Psoas muscle (tissue), 8 donors: ENCODE data around the gene ZFP28. TPM values are rescaled to one million over a fixed set of nuclear protein-coding genes. Genes with fewer than 3 reads are reported as not detected.

Source experiments
- ATAC-seq, 4 donors: fragments of 200-7000 bp; cut with Tn5 transposase; one replicate each; pipeline ENCODE4 v1.9.1; 2020; ENCODE audit warnings: moderate library complexity in 3 of 4, mild to moderate bottlenecking in 2 of 4
- DNase-seq, 2 donors: peaks; one replicate each; pipeline ENCODE4 v3.0.0-alpha.2; 2020
- H3K27ac ChIP-seq: fragments of 200-600 bp; one replicate; pipeline ENCODE4 v1.8.0; 2022
- H3K27me3 ChIP-seq, 3 donors: fragments of 200-600 bp in 1 of 3; one replicate each; pipeline versions ENCODE4 v1.6.1 to v1.8.0; 2013 to 2022; ENCODE audit warnings: low read length in 2 of 3, mild to moderate bottlenecking in 2 of 3, moderate library complexity in 1 of 3; ENCODE audit not compliant: insufficient read depth in 3 of 3
- H3K36me3 ChIP-seq, 2 donors: fragments of 200-600 bp in 1 of 2; one replicate each; pipeline versions ENCODE4 v1.6.1 to v1.8.0; 2013 to 2022; ENCODE audit warnings: low read depth in 1 of 2, mild to moderate bottlenecking in 1 of 2, moderate library complexity in 1 of 2; ENCODE audit not compliant: insufficient read depth in 1 of 2
- H3K4me1 ChIP-seq: fragments of 200-600 bp; one replicate; pipeline ENCODE4 v1.8.0; 2022
- H3K4me3 ChIP-seq: fragments of 200-600 bp; one replicate; pipeline ENCODE4 v1.8.0; 2022; ENCODE audit warnings: mild to moderate bottlenecking
- H3K9me3 ChIP-seq: fragments of 200-600 bp; one replicate; pipeline ENCODE4 v1.8.0; 2022
- CTCF ChIP-seq: fragments of 200-600 bp; IDR thresholded peaks from one replicate; pipeline ENCODE4 v1.8.0; 2022; ENCODE audit warnings: antibody characterized with exemption
- WGBS, 3 donors: extraction: QIAGEN DNeasy Blood & Tissue Kit; methylation state at CpG; one replicate each; pipeline versions ENCODE4 v1.1.6 to v1.1.7; 2013; 5-methylcytosine and 5-hydroxymethylcytosine counted together
- intact Hi-C, 2 donors: fragments of 100-400 bp; cut with DNase I; formaldehyde crosslinking; loops; one replicate each; pipeline versions ENCODE4 v1.11.0 to v1.14.2; 2022
- polyA plus RNA-seq, 3 donors: library from polyadenylated mRNA; stranded (reverse); fragments of 200-250 nt; gene quantifications; one replicate each; pipeline ENCODE4 v1.2.3, GENCODE V29; 2013
- total RNA-seq, 4 donors: library from RNA; stranded (reverse); fragmentation: NEBNext Ultra II Directional in 2 of 4; extraction: Animal tissue kit (Norgen Biotek cat#: 25700) in 2 of 4; gene quantifications; one replicate each; pipeline versions ENCODE4 v1.2.1 to v1.2.4, GENCODE V29; 2021 to 2023
- donor health status: healthy with polysubstance abuse.
- donor health status: DM: no; HTN: no; CAD: no; lungs with moderate emphysema.
- donor health status: Bipolar disorder and iron deficiency.
- donor health status: healthy.
- donor health status: DM: yes; HTN: yes; CAD: no.
- donor health status: DM: no; HTN: no; CAD: no.
- donor health status: DM: no; HTN: no; CAD: no.
- donor health status: DM: yes; HTN: yes; CAD: no.

ZFP28 gene
- total and polyA plus RNA-seq, 7 donors = 1.7 to 7.0 (median 3.1) TPM

GRCh38 chr19:56567274-56568120, 28.7 kb downstream of the ZFP28 start, which contains the start of gene ZNF470:
Gene ZNF470, plus strand, starts transcription at chr19:56567468. Its CDS starts 2,844 bp downstream, at chr19:56570312.
- 2 to 3% (median 3%) methylated on average over 51 to 66 of the region's 66 CpGs for WGBS, 3 donors
- ATAC-seq (peak; percentile 98 to 100 (median 100)), DNase-seq (peak; percentile 97)
- Histone ChIP-seq H3K4me1 (no peaks in the 10 kb centered on the region), H3K9me3 (peaks cover 78% of the 10 kb centered on the region), H3K4me3 (peak within 1 kb of the TSS; percentile 100), H3K27me3 (no peaks in the 10 kb centered on the region), H3K36me3 (peaks cover 25 to 42% of the 10 kb centered on the region in 2 donors), H3K27ac (peak within 1 kb of the TSS; percentile 84)
- intact Hi-C loops = loop anchor here in 1 of 2 donors (1.0 to 2.0 kb wide), 2 partner anchors 29 to 59 kb away; partner anchors contain the start of gene ZFP28
- no peak for TF ChIP-seq CTCF

GRCh38 chr19:56572589-56572988, 33.8 kb downstream of the ZFP28 start:
- no peak overlapping the region for H3K4me3 ChIP-seq
- no peaks in the 10 kb centered on the region for H3K4me1 ChIP-seq
- H3K9me3 ChIP-seq = peaks cover 91% of the 10 kb centered on the region
- H3K27ac ChIP-seq = no peak overlapping the region
- TF ChIP-seq CTCF = no peak
- H3K27me3 ChIP-seq = no peaks in the 10 kb centered on the region
- intact Hi-C loops = no loop called here
- DNase-seq (no peak), ATAC-seq (no peak)
- 50 to 65% (median 50%) methylated on average over 2 of the region's 2 CpGs for WGBS, 3 donors
- H3K36me3 ChIP-seq = peaks cover 34 to 75% of the 10 kb centered on the region in 2 donors

- no peak for TF ChIP-seq CTCF
- 98 to 99% (median 99%) methylated on average over 3 of the region's 3 CpGs for WGBS, 3 donors
- no peaks in the 10 kb centered on the region for H3K4me1 ChIP-seq
- H3K36me3 ChIP-seq = peaks cover 34 to 69% of the 10 kb centered on the region in 2 donors
- ATAC-seq = no peak
- no peak for DNase-seq
- peaks cover 92% of the 10 kb centered on the region for H3K9me3 ChIP-seq
- no peaks in the 10 kb centered on the region for H3K27me3 ChIP-seq
- intact Hi-C loops = no loop called here
- H3K27ac ChIP-seq = no peak overlapping the region
- no peak overlapping the region for H3K4me3 ChIP-seq
These were observed 35.2 kb downstream of the ZFP28 start for GRCh38 chr19:56573914-56574313.

GRCh38 chr19:56577719-56578602, 39.2 kb downstream of the ZFP28 start:
- H3K4me1 ChIP-seq = no peaks in the 10 kb centered on the region
- no peaks in the 10 kb centered on the region for H3K27me3 ChIP-seq
- H3K27ac ChIP-seq = no peak overlapping the region
- 97 to 98% (median 97%) methylated on average over 11 of the region's 11 CpGs for WGBS, 3 donors
- ATAC-seq (no peak), DNase-seq (no peak)
- H3K9me3 ChIP-seq = peaks cover 99% of the 10 kb centered on the region
- peaks cover 14 to 41% of the 10 kb centered on the region in 2 donors for H3K36me3 ChIP-seq
- intact Hi-C loops = no loop called here
- no peak for TF ChIP-seq CTCF
- H3K4me3 ChIP-seq = no peak overlapping the region
